Type B pancreatic cell (in vitro differentiated cells): ENCODE data around the gene PGC. TPM values are rescaled to one million over a fixed set of nuclear protein-coding genes. Genes with fewer than 3 reads are reported as not detected.

Experiments
- DNase-seq: peaks from one replicate; pipeline ENCODE4 v3.0.0; 2021; ENCODE audit warnings: mixed read lengths; ENCODE audit not compliant: unreplicated experiment; ENCODE audit errors: extremely low spot score
- H3K27ac Mint-ChIP-seq: 2 replicates; pipeline ENCODE4 v1.8.0; 2021; ENCODE audit warnings: mild to moderate bottlenecking, mixed read lengths
- H3K27me3 Mint-ChIP-seq: 2 replicates; pipeline ENCODE4 v1.8.0; 2021; ENCODE audit warnings: mixed read lengths
- H3K36me3 Mint-ChIP-seq: 2 replicates; pipeline ENCODE4 v1.8.0; 2021; ENCODE audit warnings: mixed read lengths
- H3K4me1 Mint-ChIP-seq: one replicate; pipeline ENCODE4 v1.8.0; 2021; ENCODE audit warnings: mixed read lengths; ENCODE audit not compliant: unreplicated experiment
- H3K4me3 Mint-ChIP-seq: 2 replicates; pipeline ENCODE4 v1.8.0; 2021; ENCODE audit warnings: mild to moderate bottlenecking, mixed read lengths
- H3K9me3 Mint-ChIP-seq: 2 replicates; pipeline ENCODE4 v1.8.0; 2021; ENCODE audit warnings: mixed read lengths
- CTCF ChIP-seq: fragments of 200-600 bp; sonication (generic); conservative IDR thresholded peaks from 2 replicates; pipeline ENCODE4 v1.5.0; 2021; ENCODE audit warnings: antibody characterized with exemption, mild to moderate bottlenecking
- total RNA-seq: library from RNA; stranded (reverse); gene quantifications from 2 replicates; pipeline ENCODE4 v1.2.1, GENCODE V29; 2021; ENCODE audit warnings: low replicate concordance

The PGC gene
- total RNA-seq, 1 donor from 2014 or later, result 56.6 TPM

GRCh38 chr6:41699063-41699462 is 48.1 kb downstream of the PGC start:
- no peak for DNase-seq
- Mint-ChIP-seq H3K9me3 (no peaks in the 10 kb centered on the region), H3K27me3 (peaks cover 9% of the 10 kb centered on the region), H3K4me1 (peaks cover 15% of the 10 kb centered on the region), H3K36me3 (no peaks in the 10 kb centered on the region), H3K4me3 (no peak overlapping the region), H3K27ac (no peak overlapping the region)
- TF ChIP-seq CTCF, result no peak

- H3K4me3 Mint-ChIP-seq, result peak overlapping the region; percentile 12
- H3K9me3 Mint-ChIP-seq, result no peaks in the 10 kb centered on the region
- peak overlapping the region; percentile 57 for H3K27ac Mint-ChIP-seq
- no peak for TF ChIP-seq CTCF
- no peak for DNase-seq
- peaks cover 15% of the 10 kb centered on the region for H3K4me1 Mint-ChIP-seq
- no peaks in the 10 kb centered on the region for H3K36me3 Mint-ChIP-seq
- peaks cover 6% of the 10 kb centered on the region for H3K27me3 Mint-ChIP-seq
Observed at GRCh38 chr6:41697861-41698781, 49.1 kb downstream of the PGC start.

- DNase-seq, result no peak
- H3K27ac Mint-ChIP-seq, result no peak overlapping the region
- H3K4me3 Mint-ChIP-seq, result no peak overlapping the region
- H3K9me3 Mint-ChIP-seq, result no peaks in the 10 kb centered on the region
- H3K36me3 Mint-ChIP-seq, result no peaks in the 10 kb centered on the region
- peaks cover 15% of the 10 kb centered on the region for H3K4me1 Mint-ChIP-seq
- H3K27me3 Mint-ChIP-seq, result peaks cover 9% of the 10 kb centered on the region
- no peak for TF ChIP-seq CTCF
Observed at GRCh38 chr6:41696788-41697187, 50.4 kb downstream of the PGC start.

GRCh38 chr6:41695825-41696224 is 51.4 kb downstream of the PGC start:
- H3K4me1 Mint-ChIP-seq, result peaks cover 15% of the 10 kb centered on the region
- TF ChIP-seq CTCF, result no peak
- H3K9me3 Mint-ChIP-seq, result no peaks in the 10 kb centered on the region

GRCh38 chr6:41694815-41695526 is 52.2 kb downstream of the PGC start:
- Mint-ChIP-seq H3K27me3 (peaks cover 17% of the 10 kb centered on the region), H3K4me1 (peaks cover 11% of the 10 kb centered on the region), H3K27ac (no peak overlapping the region), H3K4me3 (no peak overlapping the region), H3K36me3 (no peaks in the 10 kb centered on the region), H3K9me3 (no peaks in the 10 kb centered on the region)
- TF ChIP-seq CTCF, result no peak
- no peak for DNase-seq

More at GRCh38 chr6:41695825-41696224, 51.4 kb downstream of the PGC start:
- no peak overlapping the region for H3K4me3 Mint-ChIP-seq
- H3K36me3 Mint-ChIP-seq, result no peaks in the 10 kb centered on the region
- peaks cover 15% of the 10 kb centered on the region for H3K27me3 Mint-ChIP-seq
- DNase-seq, result no peak
- no peak overlapping the region for H3K27ac Mint-ChIP-seq
